NCI-H146 treated with DMSO at 0.1 percent for 48 hours (cell line): ENCODE data around the gene CELA3B.
"Not testable (repeated sequence)": the region's sequence is repeated elsewhere in the genome, so short reads cannot be mapped to it uniquely, and the experiment has no call there.

Experiments used
- DNase-seq: peaks from one replicate; lab custom pipeline; 2025; ENCODE audit not compliant: unreplicated experiment; lab: John Stamatoyannopoulos, UW

Gene CELA3B

GRCh38 chr1:21976703-21977239 is at the start of gene CELA3B:
Gene CELA3B (plus strand): TSS chr1:21977022. CDS start chr1:21977040, 18 bp downstream.
- not testable (repeated sequence) for DNase-seq

GRCh38 chr1:21927533-21928237 is 49.1 kb upstream of the CELA3B start:
- DNase-seq, result no peak

- no peak for DNase-seq
These were observed 46.7 kb upstream of the CELA3B start for GRCh38 chr1:21930080-21930571.

GRCh38 chr1:21930629-21931170 is 46.1 kb upstream of the CELA3B start:
- DNase-seq, result no peak

- DNase-seq, result no peak
These were observed 45.4 kb upstream of the CELA3B start for GRCh38 chr1:21931171-21932093.

- no peak for DNase-seq
These were observed 44.7 kb upstream of the CELA3B start for GRCh38 chr1:21932127-21932526.

- DNase-seq, result no peak
These were observed 43.2 kb upstream of the CELA3B start for GRCh38 chr1:21933397-21934248.

- no peak for DNase-seq
These were observed 41.4 kb upstream of the CELA3B start for GRCh38 chr1:21935393-21935804.

- DNase-seq, result no peak
These were observed 40.9 kb upstream of the CELA3B start for GRCh38 chr1:21935891-21936365.

- no peak for DNase-seq
These were observed 40.3 kb upstream of the CELA3B start for GRCh38 chr1:21936366-21937031.

- no peak for DNase-seq
These were observed 39.8 kb upstream of the CELA3B start, which contains the start of gene HSPG2 for GRCh38 chr1:21937034-21937371. Gene HSPG2 (minus strand): TSS chr1:21937310. CDS start chr1:21937217, 93 bp downstream.

GRCh38 chr1:21937372-21938121 is 39.3 kb upstream of the CELA3B start:
- peak; percentile 7 for DNase-seq

GRCh38 chr1:21938732-21939538 is 37.9 kb upstream of the CELA3B start:
- DNase-seq, result no peak

GRCh38 chr1:21939650-21940374 is 37.0 kb upstream of the CELA3B start:
- no peak for DNase-seq

- DNase-seq, result no peak
These were observed 36.3 kb upstream of the CELA3B start for GRCh38 chr1:21940492-21940891.

- no peak for DNase-seq
These were observed 35.5 kb upstream of the CELA3B start for GRCh38 chr1:21941370-21941769.

- DNase-seq, result no peak
These were observed 34.4 kb upstream of the CELA3B start for GRCh38 chr1:21942464-21942863.
